Liver (tissue), 9 donors: ENCODE data around the gene DAPK1. TPM values are rescaled to one million over a fixed set of nuclear protein-coding genes. Genes with fewer than 3 reads are reported as not detected.

Experiments used
- DNase-seq: peaks from one replicate; pipeline ENCODE4 v3.0.0-alpha.2; 2017; ENCODE audit warnings: low spot score
- H3K27ac ChIP-seq, 2 donors: one replicate each; pipeline ENCODE4 v1.7.0; 2013; ENCODE audit warnings: inconsistent platforms in 2 of 2, low read length in 2 of 2, control low read depth in 1 of 2, low read depth in 1 of 2, mild to moderate bottlenecking in 1 of 2
- H3K27me3 ChIP-seq, 4 donors: one replicate each; pipeline versions ENCODE4 v1.6.1 to v1.7.0; 2013; ENCODE audit warnings: low read length in 3 of 4, inconsistent platforms in 1 of 4, mild to moderate bottlenecking in 1 of 4, moderate library complexity in 1 of 4; ENCODE audit not compliant: control insufficient read depth in 4 of 4, insufficient read depth in 4 of 4
- H3K36me3 ChIP-seq, 4 donors: one replicate each; pipeline versions ENCODE4 v1.6.1 to v1.7.0; 2013; ENCODE audit warnings: low read length in 3 of 4, mild to moderate bottlenecking in 3 of 4, low read depth in 1 of 4, moderate library complexity in 1 of 4; ENCODE audit not compliant: control insufficient read depth in 4 of 4, insufficient read depth in 3 of 4
- H3K4me1 ChIP-seq, 4 donors: one replicate each; pipeline versions ENCODE4 v1.6.1 to v1.7.0; 2013; ENCODE audit warnings: low read length in 3 of 4, mild to moderate bottlenecking in 3 of 4, moderate library complexity in 1 of 4; ENCODE audit not compliant: control insufficient read depth in 4 of 4, insufficient read depth in 4 of 4
- H3K4me3 ChIP-seq, 3 donors: one replicate each; pipeline versions ENCODE4 v1.6.1 to v1.7.0; 2013; ENCODE audit warnings: low read length in 3 of 3, control low read depth in 1 of 3, low read depth in 1 of 3, mild to moderate bottlenecking in 1 of 3
- H3K9ac ChIP-seq, 2 donors: one replicate each; pipeline ENCODE4 v1.7.0; 2013; ENCODE audit warnings: low read length in 2 of 2, mild to moderate bottlenecking in 2 of 2, moderate library complexity in 2 of 2, control low read depth in 1 of 2, low read depth in 1 of 2
- H3K9me3 ChIP-seq, 4 donors: one replicate each; pipeline versions ENCODE4 v1.6.1 to v1.7.0; 2013; ENCODE audit warnings: low read length in 3 of 4; ENCODE audit not compliant: control insufficient read depth in 4 of 4
- EGR1 ChIP-seq, 2 donors: IDR thresholded peaks; 2 replicates each; pipeline ENCODE4 v1.6.1; 2016 to 2018; ENCODE audit warnings: antibody characterized with exemption in 2 of 2, low read depth in 2 of 2
- FOXA1 ChIP-seq: IDR thresholded peaks from 2 replicates; pipeline ENCODE4 v1.6.1; 2016; ENCODE audit warnings: antibody characterized with exemption
- FOXA2 ChIP-seq: IDR thresholded peaks from 2 replicates; pipeline ENCODE4 v1.6.1; 2016; ENCODE audit warnings: antibody characterized with exemption
- HNF4A ChIP-seq, 2 donors: conservative IDR thresholded peaks; 2 replicates each; pipeline ENCODE4 v1.6.1; 2016; ENCODE audit warnings: antibody characterized with exemption in 2 of 2, mild to moderate bottlenecking in 2 of 2
- JUND ChIP-seq, 2 donors: IDR thresholded peaks; 2 replicates each; pipeline ENCODE4 v1.6.1; 2016; ENCODE audit warnings: antibody characterized with exemption in 2 of 2
- NR2F2 ChIP-seq: IDR thresholded peaks from 2 replicates; pipeline ENCODE4 v1.6.1; 2016; ENCODE audit warnings: antibody characterized with exemption
- RAD21 ChIP-seq, 2 donors: IDR thresholded peaks; 2 replicates each; pipeline ENCODE4 v1.6.1; 2016; ENCODE audit warnings: antibody characterized with exemption in 2 of 2, mild to moderate bottlenecking in 2 of 2
- RXRA ChIP-seq, 2 donors: IDR thresholded peaks; 2 replicates each; pipeline ENCODE4 v1.6.1; 2017 to 2018; ENCODE audit warnings: antibody characterized with exemption in 2 of 2, mild to moderate bottlenecking in 1 of 2
- SP1 ChIP-seq: IDR thresholded peaks from 2 replicates; pipeline ENCODE4 v1.6.1; 2018; ENCODE audit warnings: antibody characterized with exemption, mild to moderate bottlenecking
- TAF1 ChIP-seq: conservative IDR thresholded peaks from 2 replicates; pipeline ENCODE4 v1.6.1; 2016; ENCODE audit warnings: antibody characterized with exemption, mild to moderate bottlenecking
- WGBS: extraction: QIAGEN DNeasy Blood & Tissue Kit; methylation state at CpG from one replicate; pipeline ENCODE4 v1.1.7; 2013; 5-methylcytosine and 5-hydroxymethylcytosine counted together
- polyA plus RNA-seq, 2 donors: library from polyadenylated mRNA; stranded (reverse) in 1 of 2; unstranded in 1 of 2; fragments of 200-250 nt in 1 of 2; fragments of >200 nt in 1 of 2; fragmentation: Nextera tagmentation in 1 of 2; extraction: Ambion mirVana in 1 of 2; gene quantifications; one replicate each; pipeline versions ENCODE4 v1.2.1 to v1.2.3, GENCODE V29; 2013 to 2015
- total RNA-seq, 2 donors: library from RNA; depleted of rRNA; stranded (reverse); fragments of >200 nt; gene quantifications; one replicate each; pipeline ENCODE4 v1.2.3, GENCODE V29; 2014
- TF ChIP-seq, protein P1 (sequence below): IDR thresholded peaks from 2 replicates; pipeline ENCODE4 v1.6.1; 2016; ENCODE audit warnings: antibody characterized with exemption
- TF ChIP-seq, protein P2 (sequence below): IDR thresholded peaks from 2 replicates; pipeline ENCODE4 v1.6.1; 2016; ENCODE audit warnings: antibody characterized with exemption, mild to moderate bottlenecking
- TF ChIP-seq, protein P3 (sequence below): IDR thresholded peaks from 2 replicates; pipeline ENCODE4 v1.6.1; 2016; ENCODE audit warnings: antibody characterized with exemption
- TF ChIP-seq, protein P4 (sequence below): IDR thresholded peaks from 2 replicates; pipeline ENCODE4 v1.6.1; 2016; ENCODE audit warnings: antibody characterized with exemption
- donor health status: healthy.
- donor health status: healthy.
- donor health status: healthy.
- donor health status: healthy.
- donor health status: healthy.

DAPK1 gene
- 10 to 100 TPM; 25.4 to 40.8 TPM for total RNA-seq
- polyA plus RNA-seq, result 10 to 100 TPM; 14.0 to 18.2 TPM

DNA sequence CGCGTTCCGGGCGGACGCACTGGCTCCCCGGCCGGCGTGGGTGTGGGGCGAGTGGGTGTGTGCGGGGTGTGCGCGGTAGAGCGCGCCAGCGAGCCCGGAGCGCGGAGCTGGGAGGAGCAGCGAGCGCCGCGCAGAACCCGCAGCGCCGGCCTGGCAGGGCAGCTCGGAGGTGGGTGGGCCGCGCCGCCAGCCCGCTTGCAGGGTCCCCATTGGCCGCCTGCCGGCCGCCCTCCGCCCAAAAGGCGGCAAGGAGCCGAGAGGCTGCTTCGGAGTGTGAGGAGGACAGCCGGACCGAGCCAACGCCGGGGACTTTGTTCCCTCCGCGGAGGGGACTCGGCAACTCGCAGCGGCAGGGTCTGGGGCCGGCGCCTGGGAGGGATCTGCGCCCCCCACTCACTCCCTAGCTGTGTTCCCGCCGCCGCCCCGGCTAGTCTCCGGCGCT, at the start of gene DAPK1:
TSS of gene DAPK1 (plus strand) at position 264 of the 442 bp plus-strand sequence. CDS start 1,211 bp downstream, outside the sequence.
- peak within 1 kb of the TSS; percentile 48 to 95 for H3K9ac ChIP-seq
- peak within 1 kb of the TSS; percentile 73 to 93 (median 89) for H3K4me3 ChIP-seq
- H3K36me3 ChIP-seq, result no peaks in the 10 kb centered on the region
- H3K4me1 ChIP-seq, result peaks cover 0 to 38% (median 33%) of the 10 kb centered on the region in 4 donors
- TF ChIP-seq EGR1 (IDR thresholded peaks at IDR 0.05; ENCODE audit: low read depth in 2 of 2) (peak; percentile 69 to 78), NR2F2 (no peak), SP1 (no peak), RXRA (IDR thresholded peaks at IDR 0.05) (peak in 1 of 2 donors; percentile 5), RAD21 (IDR thresholded peaks at IDR 0.05) (peak; percentile 40 to 64), FOXA1 (no peak), HNF4A (conservative IDR thresholded peaks at IDR 0.05) (no peak)
- TF ChIP-seq, protein P1, sequence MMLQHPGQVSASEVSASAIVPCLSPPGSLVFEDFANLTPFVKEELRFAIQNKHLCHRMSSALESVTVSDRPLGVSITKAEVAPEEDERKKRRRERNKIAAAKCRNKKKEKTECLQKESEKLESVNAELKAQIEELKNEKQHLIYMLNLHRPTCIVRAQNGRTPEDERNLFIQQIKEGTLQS, result no peak
- peak; percentile 72 for DNase-seq
- no peaks in the 10 kb centered on the region for H3K9me3 ChIP-seq
- no peaks in the 10 kb centered on the region for H3K27me3 ChIP-seq
- WGBS, result under 1% methylated on average over 55 of the region's 55 CpGs
- peak within 1 kb of the TSS; percentile 83 to 95 for H3K27ac ChIP-seq

DNA sequence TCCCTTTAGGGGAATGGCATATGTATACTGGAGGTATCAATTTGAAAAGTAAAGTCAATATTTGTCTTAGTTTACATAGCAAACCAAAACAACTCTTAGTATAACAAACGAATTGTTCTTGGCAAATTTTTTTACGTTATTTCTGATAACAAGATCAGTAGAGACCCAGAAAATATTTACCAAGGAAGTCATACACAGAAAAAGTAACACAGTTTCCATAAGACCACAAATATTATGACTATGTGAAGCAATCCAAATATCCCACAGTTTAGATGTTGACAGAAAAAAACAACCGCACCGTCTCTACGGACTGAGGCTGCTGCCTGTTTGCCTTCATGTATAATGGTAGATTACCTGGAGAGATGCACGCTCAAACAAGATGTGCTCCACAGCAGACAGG, 46.5 kb upstream of the DAPK1 start:
- Histone ChIP-seq H3K27ac (no peak overlapping the region), H3K4me3 (no peak overlapping the region), H3K4me1 (no peaks in the 10 kb centered on the region), H3K9ac (no peak overlapping the region), H3K9me3 (peaks cover 0 to 3% (median 1%) of the 10 kb centered on the region in 4 donors), H3K27me3 (no peaks in the 10 kb centered on the region), H3K36me3 (no peaks in the 10 kb centered on the region)
- 53% methylated on average over 6 of the region's 6 CpGs for WGBS
- TF ChIP-seq JUND (IDR thresholded peaks at IDR 0.05) (no peak), FOXA2 (no peak), RXRA (IDR thresholded peaks at IDR 0.05) (no peak), TAF1 (no peak), HNF4A (conservative IDR thresholded peaks at IDR 0.05) (no peak), RAD21 (IDR thresholded peaks at IDR 0.05) (no peak)
- TF ChIP-seq, protein P2, sequence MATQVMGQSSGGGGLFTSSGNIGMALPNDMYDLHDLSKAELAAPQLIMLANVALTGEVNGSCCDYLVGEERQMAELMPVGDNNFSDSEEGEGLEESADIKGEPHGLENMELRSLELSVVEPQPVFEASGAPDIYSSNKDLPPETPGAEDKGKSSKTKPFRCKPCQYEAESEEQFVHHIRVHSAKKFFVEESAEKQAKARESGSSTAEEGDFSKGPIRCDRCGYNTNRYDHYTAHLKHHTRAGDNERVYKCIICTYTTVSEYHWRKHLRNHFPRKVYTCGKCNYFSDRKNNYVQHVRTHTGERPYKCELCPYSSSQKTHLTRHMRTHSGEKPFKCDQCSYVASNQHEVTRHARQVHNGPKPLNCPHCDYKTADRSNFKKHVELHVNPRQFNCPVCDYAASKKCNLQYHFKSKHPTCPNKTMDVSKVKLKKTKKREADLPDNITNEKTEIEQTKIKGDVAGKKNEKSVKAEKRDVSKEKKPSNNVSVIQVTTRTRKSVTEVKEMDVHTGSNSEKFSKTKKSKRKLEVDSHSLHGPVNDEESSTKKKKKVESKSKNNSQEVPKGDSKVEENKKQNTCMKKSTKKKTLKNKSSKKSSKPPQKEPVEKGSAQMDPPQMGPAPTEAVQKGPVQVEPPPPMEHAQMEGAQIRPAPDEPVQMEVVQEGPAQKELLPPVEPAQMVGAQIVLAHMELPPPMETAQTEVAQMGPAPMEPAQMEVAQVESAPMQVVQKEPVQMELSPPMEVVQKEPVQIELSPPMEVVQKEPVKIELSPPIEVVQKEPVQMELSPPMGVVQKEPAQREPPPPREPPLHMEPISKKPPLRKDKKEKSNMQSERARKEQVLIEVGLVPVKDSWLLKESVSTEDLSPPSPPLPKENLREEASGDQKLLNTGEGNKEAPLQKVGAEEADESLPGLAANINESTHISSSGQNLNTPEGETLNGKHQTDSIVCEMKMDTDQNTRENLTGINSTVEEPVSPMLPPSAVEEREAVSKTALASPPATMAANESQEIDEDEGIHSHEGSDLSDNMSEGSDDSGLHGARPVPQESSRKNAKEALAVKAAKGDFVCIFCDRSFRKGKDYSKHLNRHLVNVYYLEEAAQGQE, result no peak
- TF ChIP-seq, protein P3, sequence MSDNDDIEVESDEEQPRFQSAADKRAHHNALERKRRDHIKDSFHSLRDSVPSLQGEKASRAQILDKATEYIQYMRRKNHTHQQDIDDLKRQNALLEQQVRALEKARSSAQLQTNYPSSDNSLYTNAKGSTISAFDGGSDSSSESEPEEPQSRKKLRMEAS, result no peak
- TF ChIP-seq, protein P4, sequence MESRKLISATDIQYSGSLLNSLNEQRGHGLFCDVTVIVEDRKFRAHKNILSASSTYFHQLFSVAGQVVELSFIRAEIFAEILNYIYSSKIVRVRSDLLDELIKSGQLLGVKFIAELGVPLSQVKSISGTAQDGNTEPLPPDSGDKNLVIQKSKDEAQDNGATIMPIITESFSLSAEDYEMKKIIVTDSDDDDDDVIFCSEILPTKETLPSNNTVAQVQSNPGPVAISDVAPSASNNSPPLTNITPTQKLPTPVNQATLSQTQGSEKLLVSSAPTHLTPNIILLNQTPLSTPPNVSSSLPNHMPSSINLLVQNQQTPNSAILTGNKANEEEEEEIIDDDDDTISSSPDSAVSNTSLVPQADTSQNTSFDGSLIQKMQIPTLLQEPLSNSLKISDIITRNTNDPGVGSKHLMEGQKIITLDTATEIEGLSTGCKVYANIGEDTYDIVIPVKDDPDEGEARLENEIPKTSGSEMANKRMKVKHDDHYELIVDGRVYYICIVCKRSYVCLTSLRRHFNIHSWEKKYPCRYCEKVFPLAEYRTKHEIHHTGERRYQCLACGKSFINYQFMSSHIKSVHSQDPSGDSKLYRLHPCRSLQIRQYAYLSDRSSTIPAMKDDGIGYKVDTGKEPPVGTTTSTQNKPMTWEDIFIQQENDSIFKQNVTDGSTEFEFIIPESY, result no peak
- DNase-seq, result no peak
